Effector memory CD8-positive, alpha-beta T cell (primary cell): ENCODE measurements around the gene CACNA1C.

ENCODE experiments used
- ATAC-seq: fragments of 150-1000 bp; cut with Tn5 transposase; replicated peaks from 2 replicates; pipeline ENCODE4 v1.10.0; 2021; ENCODE audit warnings: mild to moderate bottlenecking, moderate library complexity
- DNase-seq, 3 experiments: peaks; one replicate each; pipeline ENCODE4 v3.0.0; 2021
- H3K27ac Mint-ChIP-seq, 2 donors: one replicate each; pipeline ENCODE4 v1.8.0; 2022; ENCODE audit warnings: mild to moderate bottlenecking in 2 of 2, mixed read lengths in 2 of 2, moderate library complexity in 2 of 2
- H3K27me3 Mint-ChIP-seq, 2 donors: one replicate each; pipeline ENCODE4 v1.8.0; 2022; ENCODE audit warnings: mixed read lengths in 2 of 2
- H3K36me3 Mint-ChIP-seq: one replicate; pipeline ENCODE4 v1.8.0; 2022; ENCODE audit warnings: mild to moderate bottlenecking, moderate library complexity, mixed read lengths; ENCODE audit not compliant: insufficient read depth
- H3K4me1 Mint-ChIP-seq, 2 donors: one replicate each; pipeline ENCODE4 v1.8.0; 2022; ENCODE audit warnings: low read depth in 2 of 2, mixed read lengths in 2 of 2
- H3K4me3 Mint-ChIP-seq, 2 donors: one replicate each; pipeline ENCODE4 v1.8.0; 2022; ENCODE audit warnings: mild to moderate bottlenecking in 2 of 2, mixed read lengths in 2 of 2, moderate library complexity in 2 of 2
- H3K9me3 Mint-ChIP-seq, 2 donors: one replicate each; pipeline ENCODE4 v1.8.0; 2022; ENCODE audit warnings: mixed read lengths in 2 of 2

CACNA1C gene

DNA sequence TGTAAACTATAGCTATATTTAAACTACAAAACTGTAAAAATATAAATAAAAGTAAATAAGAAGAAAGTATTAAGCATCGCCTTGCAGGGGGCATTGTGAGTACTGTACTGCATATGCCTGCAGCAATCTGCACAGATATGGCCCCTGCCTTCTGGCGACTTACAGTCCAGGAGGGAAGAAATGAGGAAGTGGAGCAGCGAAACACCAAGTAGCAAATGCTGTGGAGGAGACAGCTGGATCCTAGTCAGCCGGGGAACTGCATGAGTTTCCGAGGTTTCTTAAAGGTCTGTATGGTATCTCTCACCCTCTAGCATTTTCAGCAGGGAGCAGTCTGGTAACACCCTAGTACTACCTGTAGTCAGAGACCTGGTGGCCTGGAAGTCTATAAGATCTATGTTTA, 256.9 kb downstream of the CACNA1C start:
- no peak for DNase-seq
- no peaks in the 10 kb centered on the region for H3K4me1 Mint-ChIP-seq
- peaks cover 22 to 39% of the 10 kb centered on the region in 2 donors for H3K27me3 Mint-ChIP-seq
- no peaks in the 10 kb centered on the region for H3K36me3 Mint-ChIP-seq
- no peak overlapping the region for H3K27ac Mint-ChIP-seq
- no peaks in the 10 kb centered on the region for H3K9me3 Mint-ChIP-seq
- ATAC-seq: no peak
- no peak overlapping the region for H3K4me3 Mint-ChIP-seq

DNA sequence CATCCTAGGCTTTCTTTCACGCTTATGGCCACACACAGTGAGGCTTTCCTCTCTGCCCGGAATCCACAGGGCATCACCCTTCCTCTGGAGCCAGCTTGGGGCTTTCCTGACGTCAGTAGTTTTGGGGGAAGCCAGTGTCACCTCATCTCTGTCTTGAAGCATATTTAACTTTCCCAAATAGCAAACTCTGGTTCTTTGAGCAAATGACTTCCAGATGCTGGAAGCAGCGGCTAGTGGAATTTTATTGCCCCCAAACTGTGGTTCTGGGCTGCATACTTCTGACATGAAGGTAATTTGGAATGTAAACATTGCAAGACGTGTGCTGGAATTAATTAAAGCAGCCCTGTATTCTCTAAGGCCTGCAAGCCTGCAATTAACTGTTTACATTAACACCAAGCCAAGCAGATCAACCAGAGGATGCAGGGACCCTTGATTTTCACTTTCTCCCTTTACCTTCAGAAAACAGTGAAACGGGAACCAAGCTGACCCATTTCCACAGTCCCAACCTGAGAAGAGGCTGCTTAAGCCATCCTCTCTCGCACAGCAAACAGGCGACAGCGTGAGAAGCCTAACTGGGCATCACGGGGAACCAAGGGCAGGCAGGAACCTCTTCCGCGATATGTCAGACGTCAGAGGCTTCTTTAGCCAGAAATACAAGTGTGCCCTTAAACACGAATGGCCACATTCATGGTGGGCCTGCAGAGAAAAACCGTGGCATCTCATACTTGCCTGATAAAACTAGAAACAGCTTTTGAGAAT, 258.4 kb downstream of the CACNA1C start:
- Mint-ChIP-seq H3K27me3 (peaks cover 11 to 24% of the 10 kb centered on the region in 2 donors), H3K36me3 (no peaks in the 10 kb centered on the region), H3K9me3 (no peaks in the 10 kb centered on the region), H3K27ac (no peak overlapping the region), H3K4me3 (no peak overlapping the region), H3K4me1 (no peaks in the 10 kb centered on the region)
- ATAC-seq (no peak), DNase-seq (no peak)

DNA sequence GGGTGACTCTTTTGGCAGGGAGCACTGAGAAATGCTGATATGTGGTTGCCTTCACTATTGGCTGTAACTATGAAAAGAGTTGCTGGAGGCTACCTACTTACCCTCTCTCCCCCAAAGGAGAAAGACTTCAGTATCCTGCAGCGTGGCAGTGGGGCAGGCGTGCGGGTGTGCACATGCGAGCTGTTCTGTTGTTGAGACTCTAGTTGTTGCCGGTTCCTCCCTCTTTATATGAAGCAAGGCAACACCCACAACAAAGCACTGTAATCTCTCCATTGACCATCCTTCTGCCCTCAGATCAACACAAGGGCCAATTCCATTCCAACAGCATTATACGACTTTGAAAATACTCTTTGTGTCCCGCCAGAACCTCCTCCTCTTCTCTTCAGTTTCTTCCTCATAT, 259.4 kb downstream of the CACNA1C start:
- Mint-ChIP-seq H3K9me3 (no peaks in the 10 kb centered on the region), H3K36me3 (no peaks in the 10 kb centered on the region)

DNA sequence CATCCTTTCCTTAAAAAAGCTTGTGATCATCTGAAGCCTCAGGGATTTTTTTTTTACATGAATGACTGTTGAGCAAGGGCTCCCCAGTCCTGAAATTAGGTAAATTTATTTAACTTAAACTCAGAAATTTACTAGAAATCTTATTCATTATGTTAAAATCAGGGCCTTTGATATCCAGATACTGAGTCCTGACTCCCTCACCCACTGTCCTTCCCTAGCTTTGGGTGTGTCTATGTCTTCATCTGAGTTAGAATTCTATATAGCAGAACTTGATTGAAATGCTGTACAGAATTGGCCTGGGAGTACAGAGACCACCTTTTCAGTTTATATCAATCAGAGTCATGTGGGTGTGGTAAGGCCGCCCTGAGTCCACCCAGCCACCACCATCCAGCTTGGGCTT, 260.0 kb downstream of the CACNA1C start:
- no peak for DNase-seq
- no peaks in the 10 kb centered on the region for H3K4me1 Mint-ChIP-seq
- no peaks in the 10 kb centered on the region for H3K9me3 Mint-ChIP-seq
- H3K27me3 Mint-ChIP-seq: peaks cover 17 to 24% of the 10 kb centered on the region in 2 donors
- H3K36me3 Mint-ChIP-seq: no peaks in the 10 kb centered on the region
- no peak overlapping the region for H3K27ac Mint-ChIP-seq
- H3K4me3 Mint-ChIP-seq: no peak overlapping the region
- ATAC-seq: no peak

More for the DNA sequence above, 259.4 kb downstream of the CACNA1C start:
- H3K4me3 Mint-ChIP-seq: no peak overlapping the region
- no peak for DNase-seq
- no peaks in the 10 kb centered on the region for H3K4me1 Mint-ChIP-seq
- ATAC-seq: no peak
- H3K27me3 Mint-ChIP-seq: peaks cover 13 to 18% of the 10 kb centered on the region in 2 donors
- no peak overlapping the region for H3K27ac Mint-ChIP-seq

DNA sequence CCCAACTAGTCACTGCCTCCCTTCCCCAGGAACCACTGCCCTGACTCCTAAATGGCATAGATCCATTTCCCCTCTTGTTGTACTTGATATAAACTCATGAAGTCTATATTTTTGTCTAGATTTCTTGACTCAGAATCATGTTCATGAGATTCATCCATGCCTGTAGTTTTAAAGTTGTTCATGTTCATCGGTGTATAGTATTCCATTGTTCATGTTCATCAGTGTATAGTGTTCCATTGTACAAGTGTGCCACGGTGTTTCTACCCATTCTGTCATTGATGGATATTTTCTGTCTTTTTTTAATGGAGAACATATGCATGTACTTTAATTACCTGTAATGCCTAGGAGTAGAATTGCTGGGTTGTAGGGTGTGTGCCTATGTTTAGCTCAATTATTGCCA, 261.7 kb downstream of the CACNA1C start:
- Mint-ChIP-seq H3K27ac (no peak overlapping the region), H3K9me3 (no peaks in the 10 kb centered on the region), H3K4me1 (no peaks in the 10 kb centered on the region), H3K27me3 (peaks cover 26 to 35% of the 10 kb centered on the region in 2 donors), H3K4me3 (no peak overlapping the region), H3K36me3 (no peaks in the 10 kb centered on the region)
- DNase-seq (no peak), ATAC-seq (no peak)

DNA sequence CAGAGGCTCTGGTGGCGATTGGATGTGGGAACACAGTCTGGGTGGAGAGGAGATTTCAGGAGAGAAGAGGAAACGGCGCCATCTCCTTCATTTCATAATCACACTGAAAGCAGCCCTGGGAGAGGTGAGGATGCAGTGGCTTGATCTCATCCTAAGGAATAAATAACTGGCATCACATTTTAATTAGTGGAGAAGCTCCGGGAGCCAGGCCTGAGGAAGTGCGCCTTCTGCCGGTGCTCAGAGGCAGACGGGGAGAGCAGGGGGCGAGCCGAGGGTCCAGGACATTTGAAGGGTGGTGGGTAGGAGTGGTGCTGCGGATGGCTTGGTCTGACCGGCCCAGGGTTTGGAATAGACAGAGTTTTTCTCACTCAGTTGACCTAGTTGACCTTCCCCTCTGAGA, 265.0 kb downstream of the CACNA1C start:
- Mint-ChIP-seq H3K9me3 (no peaks in the 10 kb centered on the region), H3K27me3 (peaks cover 42 to 55% of the 10 kb centered on the region in 2 donors), H3K4me3 (no peak overlapping the region), H3K4me1 (no peaks in the 10 kb centered on the region), H3K36me3 (no peaks in the 10 kb centered on the region), H3K27ac (no peak overlapping the region)
- ATAC-seq (no peak), DNase-seq (no peak)

DNA sequence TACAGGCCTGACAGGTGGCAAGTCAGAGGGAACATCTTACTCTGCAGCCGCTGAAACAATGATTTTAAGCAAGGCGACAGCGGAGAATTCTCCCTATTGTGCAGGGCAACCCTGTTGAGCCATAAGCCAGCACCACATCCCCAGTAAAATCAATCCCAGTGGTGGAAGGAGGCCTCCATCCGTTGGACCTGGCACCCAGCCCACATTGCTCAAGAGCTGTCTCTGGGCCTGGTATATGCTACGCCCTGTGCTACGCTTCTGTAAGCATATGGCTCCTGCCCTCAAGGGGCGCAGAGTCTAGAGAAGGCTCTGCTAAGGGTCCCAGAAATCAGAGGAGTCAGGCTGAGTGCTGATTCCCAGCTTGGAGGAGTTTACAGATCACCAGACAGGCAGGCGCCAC, 265.5 kb downstream of the CACNA1C start:
- H3K27me3 Mint-ChIP-seq: peaks cover 47 to 60% of the 10 kb centered on the region in 2 donors
- H3K4me3 Mint-ChIP-seq: no peak overlapping the region
- DNase-seq: no peak
- ATAC-seq: no peak
- no peaks in the 10 kb centered on the region for H3K36me3 Mint-ChIP-seq
- H3K4me1 Mint-ChIP-seq: no peaks in the 10 kb centered on the region
- H3K9me3 Mint-ChIP-seq: no peaks in the 10 kb centered on the region
- no peak overlapping the region for H3K27ac Mint-ChIP-seq

DNA sequence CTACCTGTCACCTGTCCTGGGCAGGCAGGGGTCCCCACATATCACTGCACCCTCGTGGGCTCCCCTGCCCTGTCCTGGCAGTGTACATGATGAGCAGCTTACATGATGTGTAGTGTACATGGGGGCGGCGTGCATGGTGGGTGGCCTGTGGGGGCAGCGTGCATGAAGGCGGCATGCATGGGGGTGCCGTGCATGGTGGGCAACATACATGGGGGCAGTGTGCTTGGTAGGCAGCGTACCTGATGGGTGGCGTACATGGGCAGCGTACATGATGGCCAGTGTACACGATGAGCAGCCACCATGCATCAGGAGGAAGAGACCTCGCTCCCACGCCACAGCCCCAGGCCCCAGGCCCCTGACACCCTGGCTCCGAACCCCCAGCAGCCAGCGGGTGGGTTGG, 266.3 kb downstream of the CACNA1C start:
- no peak for DNase-seq
- ATAC-seq: no peak
- H3K4me1 Mint-ChIP-seq: no peaks in the 10 kb centered on the region
- no peak overlapping the region for H3K27ac Mint-ChIP-seq
- H3K4me3 Mint-ChIP-seq: no peak overlapping the region
- H3K9me3 Mint-ChIP-seq: no peaks in the 10 kb centered on the region
- peaks cover 55 to 66% of the 10 kb centered on the region in 2 donors for H3K27me3 Mint-ChIP-seq
- no peaks in the 10 kb centered on the region for H3K36me3 Mint-ChIP-seq

DNA sequence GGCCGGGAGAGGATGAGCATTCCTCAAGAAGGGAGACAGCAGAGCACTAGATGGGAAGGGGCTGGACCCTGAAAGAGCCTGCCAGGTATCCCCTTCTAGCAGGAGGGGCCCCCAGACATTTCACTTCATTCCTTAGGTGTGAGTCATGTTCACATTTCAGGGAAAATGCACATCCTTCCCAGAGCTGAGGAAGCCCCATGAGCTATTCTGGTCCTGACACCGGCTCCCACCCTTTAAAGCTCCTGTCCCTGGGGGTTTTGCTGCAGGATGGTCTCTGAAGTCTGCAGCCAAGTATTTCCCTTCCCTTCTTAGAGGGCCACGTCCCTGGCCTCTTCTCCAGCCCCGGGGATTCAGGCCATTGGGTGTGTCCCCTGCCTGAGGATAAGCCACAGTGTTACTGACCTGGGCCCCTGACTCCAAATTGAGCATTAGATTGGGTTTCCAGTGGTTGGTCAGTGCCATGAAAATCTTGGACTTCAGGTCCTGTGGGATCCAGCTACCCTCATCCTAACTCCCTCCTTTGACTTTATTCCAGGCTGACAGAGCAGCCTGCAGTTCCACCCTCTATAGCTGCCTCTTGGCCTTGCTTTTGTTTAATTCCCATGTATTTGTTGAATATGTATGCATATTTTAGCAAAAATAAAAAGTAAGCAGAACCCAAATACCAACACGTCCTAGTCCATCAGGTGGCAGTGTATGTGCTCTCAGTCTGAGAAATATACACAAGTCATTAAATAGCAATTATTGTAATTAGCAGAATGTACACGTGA, 267.1 kb downstream of the CACNA1C start:
- no peaks in the 10 kb centered on the region for H3K9me3 Mint-ChIP-seq
- no peak for ATAC-seq
- no peaks in the 10 kb centered on the region for H3K36me3 Mint-ChIP-seq
- H3K27ac Mint-ChIP-seq: no peak overlapping the region
- H3K4me1 Mint-ChIP-seq: no peaks in the 10 kb centered on the region
- no peak for DNase-seq
- peaks cover 59 to 69% of the 10 kb centered on the region in 2 donors for H3K27me3 Mint-ChIP-seq
- H3K4me3 Mint-ChIP-seq: no peak overlapping the region

DNA sequence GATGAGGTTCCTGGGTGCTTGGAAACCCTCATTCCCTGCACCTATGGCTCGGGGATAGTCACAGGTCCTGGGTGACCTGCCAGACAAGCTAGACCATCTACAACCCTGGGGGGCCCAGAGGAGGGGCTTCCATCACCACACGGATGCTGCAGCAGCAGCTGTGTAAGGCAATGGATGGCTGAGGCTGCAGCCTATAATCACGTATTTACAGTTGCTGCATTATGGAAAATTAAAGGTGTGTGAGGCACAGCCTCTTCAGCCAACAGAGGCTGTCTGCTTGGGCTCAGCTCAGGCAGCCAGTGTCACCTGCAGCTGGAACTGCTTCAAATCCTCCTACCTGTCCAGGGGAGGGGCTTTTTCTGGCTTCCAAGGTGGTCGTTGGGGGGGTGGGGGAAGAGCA, 268.1 kb downstream of the CACNA1C start:
- ATAC-seq: no peak
- no peaks in the 10 kb centered on the region for H3K36me3 Mint-ChIP-seq
- H3K9me3 Mint-ChIP-seq: no peaks in the 10 kb centered on the region
- no peak overlapping the region for H3K27ac Mint-ChIP-seq
- no peaks in the 10 kb centered on the region for H3K4me1 Mint-ChIP-seq
- DNase-seq: no peak
- H3K4me3 Mint-ChIP-seq: no peak overlapping the region
- H3K27me3 Mint-ChIP-seq: peaks cover 62 to 71% of the 10 kb centered on the region in 2 donors

DNA sequence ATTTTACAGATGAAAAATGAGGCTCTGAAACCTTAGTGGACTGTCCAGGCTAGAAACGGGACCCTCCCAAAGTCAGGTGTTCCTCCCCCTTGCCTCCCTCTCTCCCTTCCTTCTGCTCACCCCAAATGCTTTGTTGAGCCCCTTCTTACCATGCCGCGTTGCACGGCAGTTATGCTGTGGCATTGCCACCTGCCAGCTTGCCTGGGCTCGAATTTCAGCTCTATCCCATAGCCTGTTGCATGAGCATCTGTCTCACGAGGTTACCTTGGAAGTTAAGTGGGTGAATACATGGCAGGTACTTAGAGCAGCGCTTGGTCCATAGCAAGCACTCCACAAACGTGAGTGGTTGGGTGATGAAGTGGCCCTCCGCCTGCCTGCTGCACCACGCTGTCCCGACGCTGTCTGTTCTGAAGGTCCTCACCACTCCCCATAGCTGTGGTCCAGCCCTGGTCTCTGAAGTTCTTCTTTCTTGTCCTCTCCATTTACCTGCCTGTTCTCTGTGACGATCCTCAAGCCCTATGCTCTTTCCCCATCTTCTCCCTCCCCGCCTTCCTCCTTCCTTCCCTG, 269.9 kb downstream of the CACNA1C start:
- Mint-ChIP-seq H3K36me3 (no peaks in the 10 kb centered on the region), H3K9me3 (no peaks in the 10 kb centered on the region), H3K4me3 (no peak overlapping the region), H3K27ac (no peak overlapping the region), H3K27me3 (peaks cover 62 to 80% of the 10 kb centered on the region in 2 donors), H3K4me1 (no peaks in the 10 kb centered on the region)
- no peak for DNase-seq
- no peak for ATAC-seq

DNA sequence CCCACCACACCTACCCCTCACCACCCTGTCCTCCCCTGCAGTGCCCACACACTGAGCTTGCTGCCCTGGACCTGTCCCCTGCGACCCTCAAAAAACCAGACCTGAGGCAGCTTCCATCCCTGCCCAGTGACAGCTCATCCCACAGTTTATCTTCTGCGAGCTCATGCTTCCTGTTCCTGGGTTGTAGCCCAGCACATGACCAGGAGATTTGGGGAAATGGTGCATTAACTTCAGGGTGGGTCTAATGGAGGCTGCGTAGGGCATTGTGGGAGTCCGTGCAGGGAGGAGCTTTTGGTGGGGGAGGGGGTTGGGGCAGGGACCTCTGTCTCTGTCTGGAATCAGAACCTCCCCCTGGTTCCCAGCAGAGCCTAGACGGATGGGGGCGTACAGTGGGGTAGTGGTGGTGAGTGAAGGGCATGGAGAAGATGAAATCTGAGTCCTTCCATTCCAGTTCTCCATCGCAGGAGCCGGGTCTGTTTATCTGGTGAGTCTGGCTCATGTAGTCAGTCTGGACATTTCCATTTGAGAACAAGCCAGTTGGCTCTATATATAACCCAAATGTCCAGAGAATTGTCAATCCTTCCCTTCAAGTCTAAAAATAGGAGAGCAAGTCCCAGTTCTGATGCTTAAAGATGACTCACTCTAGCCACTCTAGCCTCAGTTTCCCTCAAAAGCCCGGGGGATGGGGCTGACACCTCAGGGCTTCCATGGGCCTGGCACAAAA, 270.9 kb downstream of the CACNA1C start:
- no peaks in the 10 kb centered on the region for H3K4me1 Mint-ChIP-seq
- peaks cover 57 to 75% of the 10 kb centered on the region in 2 donors for H3K27me3 Mint-ChIP-seq
- H3K4me3 Mint-ChIP-seq: no peak overlapping the region
- no peak for ATAC-seq
- no peaks in the 10 kb centered on the region for H3K36me3 Mint-ChIP-seq
- DNase-seq: no peak
- H3K27ac Mint-ChIP-seq: no peak overlapping the region
- H3K9me3 Mint-ChIP-seq: no peaks in the 10 kb centered on the region

DNA sequence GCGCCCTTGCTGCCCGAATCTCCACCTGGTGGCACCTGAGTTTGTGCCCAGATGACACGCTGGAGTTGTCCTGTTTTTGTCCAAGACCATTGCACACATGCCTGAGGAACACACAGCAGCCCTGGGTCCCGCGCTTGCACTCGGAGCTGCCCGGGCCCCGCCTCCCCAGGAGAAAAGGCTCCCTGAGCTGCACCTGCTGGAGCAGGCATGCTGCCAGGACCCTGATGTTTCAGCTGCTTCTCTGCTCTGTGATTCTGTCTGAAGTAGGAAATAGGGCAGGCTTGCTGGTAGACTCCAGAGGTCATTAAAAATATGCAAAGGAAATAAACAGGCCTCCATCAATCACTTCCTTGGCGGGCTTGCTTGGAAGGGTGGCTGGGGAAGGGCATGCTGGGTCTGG, 271.6 kb downstream of the CACNA1C start:
- no peaks in the 10 kb centered on the region for H3K4me1 Mint-ChIP-seq
- H3K4me3 Mint-ChIP-seq: no peak overlapping the region
- DNase-seq: no peak
- no peaks in the 10 kb centered on the region for H3K9me3 Mint-ChIP-seq
- peaks cover 52 to 68% of the 10 kb centered on the region in 2 donors for H3K27me3 Mint-ChIP-seq
- no peak overlapping the region for H3K27ac Mint-ChIP-seq
- no peak for ATAC-seq
- no peaks in the 10 kb centered on the region for H3K36me3 Mint-ChIP-seq
